ENCODE data around the gene C2orf68. TPM values are rescaled to one million over a fixed set of nuclear protein-coding genes. Genes with fewer than 3 reads are reported as not detected.

The C2orf68 gene
- total RNA-seq, 3 donors from 2014 or later = 17.1 to 21.0 (median 18.1) TPM

GRCh38 chr2:85588645-85589044, 23.2 kb downstream of the C2orf68 start:
- ATAC-seq (no peak), DNase-seq (no peak)
- Mint-ChIP-seq H3K4me3 (no peak overlapping the region), H3K36me3 (ENCODE audit: insufficient read depth) (no peaks in the 10 kb centered on the region), H3K9me3 (no peaks in the 10 kb centered on the region), H3K27me3 (ENCODE audit: low read depth) (no peaks in the 10 kb centered on the region), H3K4me1 (ENCODE audit: low read depth) (peaks cover 34% of the 10 kb centered on the region)

- no peak for ATAC-seq
- no peak for DNase-seq
- Mint-ChIP-seq H3K4me1 (ENCODE audit: low read depth) (peaks cover 38% of the 10 kb centered on the region), H3K4me3 (no peak overlapping the region), H3K27me3 (ENCODE audit: low read depth) (no peaks in the 10 kb centered on the region), H3K9me3 (no peaks in the 10 kb centered on the region), H3K36me3 (ENCODE audit: insufficient read depth) (no peaks in the 10 kb centered on the region)
These were observed 23.6 kb downstream of the C2orf68 start for GRCh38 chr2:85588236-85588635.

GRCh38 chr2:85585781-85586105, 26.1 kb downstream of the C2orf68 start:
- Mint-ChIP-seq H3K4me3 (peak overlapping the region; percentile 84), H3K9me3 (no peaks in the 10 kb centered on the region), H3K4me1 (ENCODE audit: low read depth) (peaks cover 48% of the 10 kb centered on the region)

GRCh38 chr2:85584857-85585780, 26.7 kb downstream of the C2orf68 start:
- ATAC-seq = peak; percentile 79 to 82
- peaks cover 49% of the 10 kb centered on the region for H3K4me1 Mint-ChIP-seq (ENCODE audit: low read depth)

More at GRCh38 chr2:85585781-85586105, 26.1 kb downstream of the C2orf68 start:
- DNase-seq = no peak
- Mint-ChIP-seq H3K27me3 (ENCODE audit: low read depth) (no peaks in the 10 kb centered on the region), H3K36me3 (ENCODE audit: insufficient read depth) (peaks cover 12% of the 10 kb centered on the region)
- no peak for ATAC-seq

GRCh38 chr2:85584354-85584856, 27.5 kb downstream of the C2orf68 start, which contains the start of gene VAMP5:
VAMP5 (plus strand) TSS chr2:85584431; CDS start chr2:85584491, 60 bp downstream.
- H3K4me3 Mint-ChIP-seq = peak within 1 kb of the TSS; percentile 84
- peaks cover 54% of the 10 kb centered on the region for H3K4me1 Mint-ChIP-seq (ENCODE audit: low read depth)
- H3K9me3 Mint-ChIP-seq = no peaks in the 10 kb centered on the region
- H3K36me3 Mint-ChIP-seq (ENCODE audit: insufficient read depth) = peaks cover 12% of the 10 kb centered on the region
- DNase-seq (peak; percentile 30), ATAC-seq (peak; percentile 59 to 61)
- no peaks in the 10 kb centered on the region for H3K27me3 Mint-ChIP-seq (ENCODE audit: low read depth)

More at GRCh38 chr2:85584857-85585780, 26.7 kb downstream of the C2orf68 start:
- H3K4me3 Mint-ChIP-seq = peak overlapping the region; percentile 84
- peaks cover 12% of the 10 kb centered on the region for H3K36me3 Mint-ChIP-seq (ENCODE audit: insufficient read depth)
- no peaks in the 10 kb centered on the region for H3K9me3 Mint-ChIP-seq
- no peak for DNase-seq
- no peaks in the 10 kb centered on the region for H3K27me3 Mint-ChIP-seq (ENCODE audit: low read depth)

- Mint-ChIP-seq H3K4me1 (ENCODE audit: low read depth) (peaks cover 60% of the 10 kb centered on the region), H3K36me3 (ENCODE audit: insufficient read depth) (peaks cover 12% of the 10 kb centered on the region), H3K4me3 (peak overlapping the region; percentile 83), H3K9me3 (no peaks in the 10 kb centered on the region), H3K27me3 (ENCODE audit: low read depth) (no peaks in the 10 kb centered on the region)
- no peak for DNase-seq
- peak; percentile 51 to 57 for ATAC-seq
These were observed 28.1 kb downstream of the C2orf68 start for GRCh38 chr2:85583667-85584353.

- no peak for ATAC-seq
- Mint-ChIP-seq H3K9me3 (no peaks in the 10 kb centered on the region), H3K4me3 (peak overlapping the region; percentile 24), H3K4me1 (ENCODE audit: low read depth) (peaks cover 61% of the 10 kb centered on the region), H3K36me3 (ENCODE audit: insufficient read depth) (peaks cover 12% of the 10 kb centered on the region), H3K27me3 (ENCODE audit: low read depth) (no peaks in the 10 kb centered on the region)
- no peak for DNase-seq
These were observed 29.4 kb downstream of the C2orf68 start for GRCh38 chr2:85582492-85582891.

GRCh38 chr2:85580206-85580605, 31.7 kb downstream of the C2orf68 start:
- Mint-ChIP-seq H3K36me3 (ENCODE audit: insufficient read depth) (peaks cover 12% of the 10 kb centered on the region), H3K27me3 (ENCODE audit: low read depth) (no peaks in the 10 kb centered on the region), H3K9me3 (no peaks in the 10 kb centered on the region), H3K4me3 (no peak overlapping the region), H3K4me1 (ENCODE audit: low read depth) (peaks cover 48% of the 10 kb centered on the region)
- DNase-seq (no peak), ATAC-seq (no peak)

GRCh38 chr2:85579266-85579935, 32.5 kb downstream of the C2orf68 start:
- Mint-ChIP-seq H3K4me3 (peak overlapping the region; percentile 94), H3K27me3 (ENCODE audit: low read depth) (no peaks in the 10 kb centered on the region), H3K36me3 (ENCODE audit: insufficient read depth) (peaks cover 12% of the 10 kb centered on the region), H3K9me3 (no peaks in the 10 kb centered on the region), H3K4me1 (ENCODE audit: low read depth) (peaks cover 43% of the 10 kb centered on the region)
- no peak for DNase-seq
- ATAC-seq = no peak

GRCh38 chr2:85578243-85579180, 33.4 kb downstream of the C2orf68 start:
- Mint-ChIP-seq H3K27me3 (ENCODE audit: low read depth) (no peaks in the 10 kb centered on the region), H3K4me1 (ENCODE audit: low read depth) (peaks cover 37% of the 10 kb centered on the region), H3K36me3 (ENCODE audit: insufficient read depth) (peaks cover 12% of the 10 kb centered on the region), H3K9me3 (no peaks in the 10 kb centered on the region), H3K4me3 (peak overlapping the region; percentile 94)
- DNase-seq = no peak
- ATAC-seq = peak; percentile 54 to 57

GRCh38 chr2:85577386-85578242, 34.3 kb downstream of the C2orf68 start, which contains the start of gene VAMP8:
VAMP8 (plus strand) TSS chr2:85577586; CDS start chr2:85577647, 61 bp downstream.
- peaks cover 32% of the 10 kb centered on the region for H3K4me1 Mint-ChIP-seq (ENCODE audit: low read depth)
- peaks cover 12% of the 10 kb centered on the region for H3K36me3 Mint-ChIP-seq (ENCODE audit: insufficient read depth)
- ATAC-seq = peak; percentile 77 to 79

GRCh38 chr2:85577063-85577385, 34.8 kb downstream of the C2orf68 start:
- no peak for ATAC-seq
- H3K4me3 Mint-ChIP-seq = peak overlapping the region; percentile 94
- peaks cover 7% of the 10 kb centered on the region for H3K36me3 Mint-ChIP-seq (ENCODE audit: insufficient read depth)
- H3K4me1 Mint-ChIP-seq (ENCODE audit: low read depth) = peaks cover 28% of the 10 kb centered on the region
- no peaks in the 10 kb centered on the region for H3K27me3 Mint-ChIP-seq (ENCODE audit: low read depth)
- no peak for DNase-seq
- H3K9me3 Mint-ChIP-seq = no peaks in the 10 kb centered on the region

More at GRCh38 chr2:85577386-85578242, 34.3 kb downstream of the C2orf68 start, which contains the start of gene VAMP8:
- Mint-ChIP-seq H3K9me3 (no peaks in the 10 kb centered on the region), H3K4me3 (peak within 1 kb of the TSS; percentile 94), H3K27me3 (ENCODE audit: low read depth) (no peaks in the 10 kb centered on the region)
- DNase-seq = peak; percentile 51
